ENCODE results near the gene BRD1.
A peak's percentile ranks its signal among the peaks of the same experiment; 100 is the strongest.

Gene BRD1

DNA sequence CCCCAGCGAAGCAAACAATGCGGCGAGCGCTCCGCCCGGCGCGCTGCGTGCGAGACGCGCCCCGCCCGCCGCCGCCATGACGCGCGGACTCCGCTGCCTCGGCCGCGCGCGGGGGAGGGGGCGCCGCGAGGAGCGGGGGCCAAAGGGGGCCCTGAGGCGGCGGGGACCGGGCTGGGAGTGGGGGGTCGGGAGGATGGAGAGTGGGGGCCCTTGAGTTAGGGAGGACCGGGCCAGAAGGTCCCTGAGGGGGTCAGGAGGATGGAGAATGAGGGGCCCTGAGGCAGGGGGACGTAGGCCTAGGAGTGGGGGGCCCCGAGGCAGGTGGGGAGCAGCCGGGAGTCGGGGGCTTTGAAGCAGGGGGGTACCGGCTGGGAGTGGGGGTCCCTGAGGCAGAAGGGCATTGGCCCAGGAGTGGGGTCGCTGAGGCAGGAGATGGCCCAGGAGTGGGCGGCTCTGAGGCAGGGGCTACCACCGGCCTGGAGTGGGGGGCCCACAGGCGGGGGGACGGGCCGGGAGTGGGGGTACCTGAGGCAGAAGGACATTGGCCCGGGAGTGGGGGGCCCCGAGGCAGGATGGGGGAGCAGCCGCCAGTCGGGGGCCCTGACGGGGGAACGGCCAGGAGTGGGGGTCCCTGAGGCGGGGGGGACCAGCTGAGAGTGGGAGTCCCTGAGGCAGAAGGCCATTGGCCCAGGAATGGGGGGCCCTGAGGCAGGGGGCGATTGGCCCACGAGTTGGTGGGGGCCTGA lies at the start of gene BRD1:
TSS of gene BRD1 (minus strand) at position 21 of the 746 bp plus-strand sequence. CDS start 3,556 bp downstream, outside the sequence.
- DNase-seq (ENCODE audit: low read depth), result peak; percentile 56

DNA sequence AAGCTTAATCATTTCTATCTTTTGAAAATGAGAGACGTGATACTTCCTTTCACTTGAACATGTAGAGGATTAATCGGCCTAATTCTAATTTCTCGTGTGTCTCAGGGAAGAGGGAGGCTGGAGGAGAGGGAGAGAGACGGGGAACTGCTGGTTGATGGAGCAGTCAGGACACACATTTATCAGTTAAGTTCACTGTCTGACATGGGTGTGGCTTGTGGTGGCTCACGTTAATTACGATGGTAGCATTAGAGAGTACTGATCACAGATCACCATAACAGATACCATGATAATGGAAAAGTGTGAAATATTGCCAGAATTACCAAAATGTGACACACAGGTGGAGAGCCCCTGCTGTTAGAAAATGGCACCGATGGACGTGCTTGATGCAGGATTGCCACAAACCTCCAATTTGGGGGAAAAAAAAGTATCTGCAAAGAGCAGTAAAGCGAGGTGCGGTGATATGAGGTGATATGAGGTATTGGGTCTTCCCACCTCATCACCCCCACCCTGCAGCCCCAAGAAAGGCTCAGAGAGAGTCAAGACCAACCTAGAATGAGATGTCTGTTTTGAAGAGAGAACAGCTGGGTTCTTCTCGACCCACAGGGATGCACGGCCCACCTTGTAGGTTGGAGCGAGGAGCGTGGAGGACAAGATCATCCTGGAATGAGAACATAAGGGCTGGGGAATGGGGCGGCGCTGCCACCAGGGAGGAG lies 45.7 kb upstream of the BRD1 start:
- no peak for DNase-seq (ENCODE audit: low read depth)

DNA sequence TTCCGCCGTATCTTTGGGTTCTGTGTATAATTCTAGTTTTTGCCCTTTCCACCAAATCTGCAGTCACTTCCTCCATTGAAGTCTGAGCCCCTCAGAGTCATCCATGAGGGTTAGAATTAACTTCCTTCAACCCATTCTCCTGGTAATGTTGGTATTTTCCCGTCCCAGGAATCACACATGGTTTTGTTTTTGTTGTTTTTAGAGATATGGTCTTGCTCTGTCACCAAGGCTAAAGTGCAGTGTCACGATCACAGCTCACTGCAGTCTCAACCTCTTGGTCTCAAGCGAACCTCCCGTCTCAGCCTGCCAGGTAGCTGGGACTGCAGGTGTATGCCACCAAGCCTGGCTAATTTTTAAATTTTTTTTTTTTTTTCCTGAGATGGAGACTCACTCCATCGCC lies 44.7 kb upstream of the BRD1 start:
- DNase-seq (ENCODE audit: low read depth), result no peak

DNA sequence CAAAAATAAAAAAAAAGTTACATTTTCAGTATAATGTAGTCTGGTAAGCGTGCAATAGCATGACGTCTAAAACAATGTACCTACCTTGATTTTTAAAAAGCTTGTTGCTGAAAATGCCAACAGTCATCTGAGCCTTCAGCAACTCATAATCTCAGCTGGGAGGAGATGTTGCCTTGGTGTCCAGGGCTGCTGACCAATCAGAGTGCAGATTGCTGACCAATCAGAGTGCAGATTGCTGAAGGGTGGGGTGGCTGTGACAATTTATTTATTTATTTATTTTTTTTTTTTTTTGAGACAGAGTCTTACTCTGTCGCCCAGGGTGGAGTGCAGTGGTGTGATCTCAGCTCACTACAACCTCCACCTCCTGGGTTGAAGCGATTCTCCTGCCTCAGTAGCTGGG lies 43.8 kb upstream of the BRD1 start:
- DNase-seq (ENCODE audit: low read depth), result no peak

DNA sequence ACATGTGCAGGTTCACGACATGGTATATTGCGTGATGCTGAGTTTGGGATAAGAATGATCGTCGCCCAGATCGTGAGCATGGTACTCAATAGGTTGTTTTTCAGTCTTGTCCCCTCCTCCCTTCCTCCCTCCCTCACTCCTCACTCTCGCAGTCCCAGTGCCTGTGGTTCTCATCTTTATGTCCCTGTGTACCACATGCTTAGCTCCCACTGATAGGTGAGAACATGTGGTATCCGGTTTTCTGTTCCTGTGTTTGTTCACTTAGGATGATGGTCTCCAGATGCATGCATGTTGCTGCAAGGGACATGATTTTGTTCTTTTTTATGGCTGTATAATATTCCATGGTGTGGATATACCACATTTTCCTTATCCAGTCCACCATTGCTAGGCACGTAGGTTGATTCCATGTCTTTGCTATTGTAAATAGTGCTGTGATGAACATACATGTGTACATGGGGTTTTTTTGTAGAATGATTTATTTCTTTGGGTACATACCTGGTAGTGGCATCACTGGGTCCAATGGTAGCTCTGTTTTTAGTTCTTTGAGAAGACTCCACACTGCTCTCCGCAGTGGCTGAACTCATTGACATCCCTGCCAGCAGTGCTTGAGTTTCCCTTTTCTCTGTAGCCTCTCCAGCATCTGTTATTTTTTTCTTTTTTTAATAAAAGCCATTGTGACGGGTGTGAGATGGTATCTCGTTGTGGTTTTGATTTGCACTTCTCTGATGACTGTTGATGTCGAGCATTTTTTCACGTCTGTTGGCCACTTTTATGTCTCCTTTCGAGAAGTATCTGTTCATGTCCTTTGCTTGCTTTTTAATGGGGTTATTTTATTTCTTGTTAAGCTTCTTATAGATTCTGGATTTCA lies 42.4 kb upstream of the BRD1 start:
- DNase-seq (ENCODE audit: low read depth), result no peak

DNA sequence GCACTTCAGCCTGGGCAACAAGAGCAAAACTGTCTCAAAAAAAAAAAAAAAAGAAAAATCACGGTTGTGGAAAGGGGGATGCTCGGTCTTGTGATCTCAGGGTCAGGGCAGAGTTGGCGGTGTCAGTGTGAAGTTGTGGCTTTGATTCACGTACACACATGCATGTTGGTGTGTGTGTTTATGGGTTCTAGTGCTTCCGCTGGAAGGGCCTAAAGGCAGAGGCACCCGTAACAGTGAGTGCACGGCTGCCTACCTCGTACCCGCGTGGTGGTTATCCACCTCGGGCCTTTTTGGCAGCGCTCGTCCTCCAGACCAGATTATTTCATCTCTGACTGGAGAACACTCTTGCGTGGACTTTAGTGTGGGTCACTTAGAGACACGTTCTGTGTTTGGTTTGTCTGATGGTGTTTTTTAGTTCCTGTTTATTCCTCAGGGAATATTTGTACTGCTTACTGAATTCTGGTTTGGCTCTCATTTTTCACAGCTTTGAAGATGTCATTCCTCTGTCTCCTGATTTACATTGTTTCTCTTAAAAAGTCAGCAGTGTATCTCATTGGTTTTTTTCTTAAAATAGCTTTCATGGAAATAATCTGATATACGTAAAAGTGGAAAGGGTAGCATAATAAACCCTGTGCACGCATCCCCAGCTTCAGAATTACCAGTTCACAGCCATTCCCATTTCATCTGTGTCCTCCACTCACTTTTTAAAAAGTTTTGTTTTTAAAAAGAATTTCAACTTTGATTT lies 41.6 kb upstream of the BRD1 start:
- no peak for DNase-seq (ENCODE audit: low read depth)

DNA sequence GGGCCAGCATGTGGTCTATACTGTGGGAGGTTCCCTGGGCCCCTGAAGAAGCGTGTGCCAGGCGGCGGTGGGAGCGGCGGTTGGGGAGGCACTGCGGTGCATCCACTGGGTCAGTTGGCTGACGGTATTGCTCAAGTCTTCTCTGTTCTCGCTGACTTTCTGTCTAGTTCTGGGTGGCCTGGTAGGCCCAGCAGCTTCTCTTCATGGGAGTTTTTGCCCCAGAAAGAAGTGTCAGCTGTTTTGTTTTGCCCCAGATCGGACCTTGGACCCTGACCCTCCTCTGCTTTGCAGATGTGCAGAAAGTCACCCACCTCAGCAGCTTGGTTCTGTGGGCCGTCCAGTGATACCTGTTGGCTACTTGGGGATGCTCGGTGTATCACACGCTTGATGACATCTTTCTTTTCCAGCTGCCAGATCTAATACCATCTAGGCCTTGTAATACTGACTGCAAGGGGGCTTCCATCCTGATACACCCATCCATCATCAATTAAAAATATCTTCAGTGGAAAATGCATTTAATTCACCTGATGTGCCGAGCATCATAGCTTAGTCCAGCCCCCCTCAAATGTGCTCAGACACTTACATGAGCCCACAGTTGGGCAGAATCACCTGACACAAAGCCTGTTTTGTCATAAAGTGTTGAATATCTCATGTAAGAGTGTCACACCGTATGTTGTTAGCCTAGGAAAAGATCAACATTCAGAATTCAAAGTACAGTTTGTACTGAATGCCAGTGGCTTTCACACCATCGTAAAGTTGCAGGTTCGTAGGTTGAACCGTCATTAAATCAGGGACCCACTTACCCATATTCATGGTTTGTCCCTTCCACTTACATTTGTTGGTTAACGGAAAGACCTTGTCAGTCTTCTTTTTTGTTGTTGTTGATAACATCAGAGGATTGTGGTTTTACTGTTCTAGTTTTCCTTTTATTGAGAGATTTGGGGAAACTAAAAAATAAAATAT lies 39.9 kb upstream of the BRD1 start:
- no peak for DNase-seq (ENCODE audit: low read depth)

DNA sequence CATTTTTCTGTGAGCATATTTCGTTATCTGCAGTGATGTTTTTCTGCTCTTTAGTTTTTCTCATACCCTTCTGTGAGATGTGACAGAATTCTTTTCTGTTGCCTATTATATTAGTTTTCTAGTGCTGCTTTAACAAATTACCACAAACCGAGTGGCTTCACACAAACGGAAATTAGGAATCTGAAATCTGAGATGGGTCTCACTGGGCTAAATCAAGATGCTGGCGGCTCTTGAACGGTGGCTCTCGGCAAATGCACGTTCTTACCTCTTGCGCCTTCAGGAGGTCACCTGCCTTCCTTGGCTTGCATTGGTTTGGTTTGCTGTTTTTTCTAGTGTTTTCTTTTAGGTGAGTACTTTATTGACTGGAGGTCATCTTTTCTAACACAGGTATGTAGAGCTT lies 39.0 kb upstream of the BRD1 start:
- no peak for DNase-seq (ENCODE audit: low read depth)

DNA sequence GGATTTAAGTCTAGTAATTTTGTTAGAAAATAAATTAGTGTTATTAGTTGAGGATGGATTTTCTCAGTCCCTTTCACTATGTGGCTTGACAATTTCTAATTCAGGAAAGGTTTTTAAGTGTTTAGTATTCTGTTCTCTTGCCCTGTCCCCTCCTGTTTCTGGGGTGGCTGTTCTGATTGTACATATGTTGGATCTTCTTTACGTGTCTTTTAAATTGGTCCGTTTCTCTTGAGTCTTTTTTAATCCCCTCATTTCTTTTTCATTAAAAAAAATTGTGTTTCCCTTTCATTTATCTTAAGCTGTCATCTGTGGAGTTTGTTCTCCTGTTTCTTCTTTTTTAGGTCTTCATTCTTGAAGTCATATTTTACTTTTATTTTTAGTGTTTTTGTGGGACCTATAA lies 38.5 kb upstream of the BRD1 start:
- DNase-seq (ENCODE audit: low read depth), result no peak

DNA sequence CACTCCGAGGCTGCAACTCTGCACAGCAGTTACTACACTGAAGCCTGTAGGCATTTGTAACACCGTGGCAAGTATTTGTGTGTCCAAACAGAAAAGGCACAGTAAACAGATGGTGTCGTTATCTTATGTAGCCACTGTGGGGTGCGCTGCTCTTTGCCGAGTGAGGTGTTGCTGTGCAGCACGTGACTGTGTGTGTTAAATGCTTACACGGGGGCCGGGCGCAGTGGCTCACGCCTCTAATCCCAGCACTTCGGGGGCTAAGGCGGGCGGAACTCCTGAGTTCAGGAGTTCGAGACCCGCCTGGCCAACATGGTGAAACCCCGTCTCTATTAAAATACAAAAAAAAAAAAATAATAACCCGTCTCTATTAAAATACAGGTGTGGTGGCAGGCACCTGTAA lies 37.5 kb upstream of the BRD1 start:
- no peak for DNase-seq (ENCODE audit: low read depth)

DNA sequence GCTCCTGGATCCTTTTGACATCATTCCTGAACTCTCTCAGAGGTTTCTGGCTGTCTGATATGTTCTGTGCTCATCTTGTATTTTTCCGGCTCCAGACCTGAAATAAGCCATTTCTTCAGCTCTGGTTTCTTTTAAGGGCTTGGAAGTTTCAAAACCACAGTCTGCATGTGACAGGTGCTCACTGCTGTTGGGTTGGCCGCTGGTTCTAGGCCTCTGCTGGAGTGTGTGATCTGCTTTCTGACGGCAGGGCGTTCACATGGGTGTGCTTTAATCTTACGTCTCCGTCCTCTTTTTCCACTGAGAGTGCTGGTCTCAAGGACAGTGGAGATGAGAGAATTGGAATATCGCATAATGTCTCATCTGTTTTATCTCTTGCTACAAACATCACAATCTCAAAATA lies 36.3 kb upstream of the BRD1 start:
- DNase-seq (ENCODE audit: low read depth), result no peak

DNA sequence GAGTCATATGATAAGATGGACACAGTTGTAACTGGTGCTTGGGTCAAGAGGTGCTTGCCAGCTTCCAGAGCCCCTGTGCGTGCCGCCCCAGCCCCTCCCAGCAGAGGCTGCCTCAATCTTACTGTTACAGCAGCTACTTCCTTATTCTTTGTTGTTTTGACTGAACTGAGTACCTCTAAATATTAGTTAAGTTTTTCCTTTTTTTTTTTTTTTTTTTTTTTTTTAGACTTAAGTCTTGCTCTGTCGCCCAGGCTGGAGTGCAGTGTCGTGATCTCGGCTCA lies 34.8 kb upstream of the BRD1 start:
- DNase-seq (ENCODE audit: low read depth), result peak; percentile 23

DNA sequence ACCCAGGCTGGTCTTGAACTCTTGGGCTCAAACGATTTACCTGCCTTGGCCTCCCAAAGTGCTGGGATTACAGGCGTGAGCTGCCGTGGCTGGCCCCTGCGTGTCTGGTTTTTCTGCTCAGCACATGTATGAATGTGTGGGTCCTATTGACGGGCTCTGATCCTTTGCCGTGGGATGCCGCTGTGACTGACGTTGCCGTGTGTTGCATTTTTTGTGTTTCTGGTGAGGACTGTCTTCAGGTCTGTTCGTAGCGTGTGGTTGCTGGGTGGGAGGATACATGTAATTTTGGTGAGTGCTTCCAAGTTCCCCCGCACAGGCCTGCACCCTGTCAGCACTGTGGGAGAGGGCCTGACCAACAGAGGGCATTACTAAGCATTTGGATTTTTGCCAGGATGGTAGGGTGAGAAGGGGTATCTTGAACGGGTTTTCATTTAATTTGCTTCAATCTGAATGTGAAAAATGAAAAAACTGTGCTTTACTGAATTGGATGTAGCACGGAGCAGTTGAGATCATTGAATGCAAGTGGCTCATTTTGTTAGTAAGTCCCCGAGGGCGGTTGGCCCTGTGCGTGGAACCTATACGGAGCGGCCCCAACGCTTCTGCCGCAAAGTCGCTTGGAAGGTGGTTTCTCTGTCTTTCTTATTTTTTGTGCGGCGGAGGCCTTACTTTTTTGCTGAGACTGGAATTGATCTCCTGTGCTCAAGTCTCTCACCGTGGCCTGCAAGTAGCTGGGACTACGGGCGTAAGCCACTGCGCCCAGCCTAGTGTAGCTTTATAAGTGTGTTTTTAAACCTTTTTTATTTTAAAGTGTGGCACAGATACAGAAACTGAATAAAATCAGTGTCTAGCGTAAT lies 34.2 kb upstream of the BRD1 start:
- DNase-seq (ENCODE audit: low read depth), result peak; percentile 26

DNA sequence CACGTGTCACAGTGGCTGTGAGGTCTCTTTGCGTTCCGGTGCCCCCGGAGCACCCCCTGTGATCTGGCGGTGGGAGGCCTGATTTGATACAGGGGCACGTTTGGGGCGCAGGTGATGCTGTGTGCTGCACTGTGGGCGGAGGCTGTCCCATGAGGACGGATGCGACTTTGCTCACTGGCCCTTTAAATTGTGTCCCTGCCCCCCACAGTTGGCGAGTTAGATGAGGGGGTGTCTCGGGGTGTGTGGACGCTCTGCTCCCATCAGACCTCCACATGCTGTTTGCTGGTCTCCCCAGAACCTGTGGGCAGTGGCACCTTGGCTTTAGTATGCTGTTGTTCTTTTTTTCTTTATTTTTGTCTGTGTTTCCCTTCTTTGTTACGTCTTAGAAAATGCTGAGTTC lies 31.2 kb upstream of the BRD1 start:
- DNase-seq (ENCODE audit: low read depth), result no peak

DNA sequence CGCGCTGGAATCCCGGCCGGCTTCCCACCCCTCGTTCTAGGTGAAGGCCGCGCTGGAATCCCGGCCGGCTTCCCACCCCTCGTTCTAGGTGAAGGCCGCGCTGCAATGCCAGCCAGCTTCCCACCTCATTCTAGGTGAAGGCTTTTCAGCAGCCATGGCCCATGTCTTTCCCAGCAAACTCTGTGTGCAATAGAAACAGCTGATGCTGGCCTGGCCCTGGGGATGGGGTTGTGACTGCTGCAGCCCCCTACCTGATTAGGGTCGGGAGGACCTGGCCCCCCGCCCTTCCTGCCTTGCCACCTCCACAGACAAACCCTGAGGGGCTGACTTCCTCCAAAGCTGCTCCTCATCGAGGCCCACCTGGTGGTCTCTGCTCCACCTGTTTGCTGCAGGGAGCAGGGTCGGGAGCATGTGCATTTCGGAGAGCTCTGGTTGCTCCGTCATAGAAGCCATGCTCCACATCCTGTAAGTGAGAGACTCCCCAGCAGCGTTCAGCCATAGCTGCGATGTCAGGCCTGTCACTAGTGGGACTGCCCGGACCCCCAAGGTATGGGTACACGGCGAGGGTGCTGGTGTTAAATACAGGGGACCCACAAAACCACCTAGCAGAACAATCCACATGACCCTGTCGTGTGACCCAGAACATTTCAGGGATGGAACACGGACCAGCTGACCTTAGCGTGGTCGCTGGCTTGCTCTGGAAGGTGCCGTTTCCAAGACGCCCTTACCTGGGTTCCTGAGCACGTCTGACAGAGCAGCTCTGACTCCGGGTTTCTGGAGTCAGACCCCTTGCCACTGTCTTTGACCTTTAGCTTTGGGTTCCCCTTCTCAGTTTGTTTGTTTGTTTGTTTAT lies 29.3 kb upstream of the BRD1 start:
- DNase-seq (ENCODE audit: low read depth), result no peak

DNA sequence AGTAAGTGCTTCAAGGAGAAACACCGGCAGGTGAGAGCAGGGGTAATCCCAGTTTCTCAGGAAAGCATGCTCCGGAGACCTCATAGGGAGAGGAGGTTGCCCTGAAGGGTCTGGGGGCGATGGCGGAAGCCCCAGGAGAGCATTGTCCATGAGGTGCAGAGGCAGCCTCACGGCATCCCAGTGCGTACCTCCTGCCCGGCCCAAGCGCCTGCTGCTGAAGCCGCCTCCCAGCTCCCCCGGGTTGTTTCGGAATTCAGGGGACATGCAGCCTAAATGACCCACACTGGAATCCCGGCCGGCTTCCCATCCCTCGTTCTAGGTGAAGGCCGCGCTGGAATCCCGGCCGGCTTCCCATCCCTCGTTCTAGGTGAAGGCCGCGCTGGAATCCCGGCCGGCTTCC lies 28.7 kb upstream of the BRD1 start:
- no peak for DNase-seq (ENCODE audit: low read depth)

DNA sequence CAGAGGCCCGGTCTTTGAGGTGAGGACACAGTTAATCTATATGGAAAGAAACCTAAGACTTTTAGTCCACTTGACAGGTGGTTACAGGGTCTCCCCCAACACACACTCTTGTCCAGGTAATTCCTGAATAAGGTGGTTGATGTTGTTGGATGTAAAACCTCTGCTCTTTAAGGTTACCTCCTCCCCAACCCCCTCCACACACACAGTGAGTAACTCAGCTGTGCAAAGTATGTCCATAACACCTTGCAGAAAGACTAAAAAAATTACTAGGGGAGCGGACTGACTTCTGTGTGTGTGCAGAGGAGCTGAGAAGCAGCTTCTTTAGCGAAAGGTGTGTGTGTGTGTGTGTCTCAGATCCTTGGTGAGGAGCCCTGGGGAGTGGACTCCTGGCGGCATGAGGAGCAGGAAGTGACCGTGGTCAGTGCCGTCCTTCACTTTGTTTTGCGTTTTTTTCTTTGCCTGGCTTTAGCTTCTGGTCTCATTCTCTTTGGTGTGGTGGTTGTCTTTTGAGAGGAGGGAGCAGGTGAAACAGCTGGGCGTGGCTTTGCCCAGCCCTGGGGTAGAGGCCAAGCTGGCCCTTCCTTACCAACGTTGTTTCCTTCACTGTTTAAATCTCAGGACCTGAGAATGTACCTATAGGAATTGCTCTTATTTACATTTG lies 27.7 kb upstream of the BRD1 start:
- DNase-seq (ENCODE audit: low read depth), result peak; percentile 29

DNA sequence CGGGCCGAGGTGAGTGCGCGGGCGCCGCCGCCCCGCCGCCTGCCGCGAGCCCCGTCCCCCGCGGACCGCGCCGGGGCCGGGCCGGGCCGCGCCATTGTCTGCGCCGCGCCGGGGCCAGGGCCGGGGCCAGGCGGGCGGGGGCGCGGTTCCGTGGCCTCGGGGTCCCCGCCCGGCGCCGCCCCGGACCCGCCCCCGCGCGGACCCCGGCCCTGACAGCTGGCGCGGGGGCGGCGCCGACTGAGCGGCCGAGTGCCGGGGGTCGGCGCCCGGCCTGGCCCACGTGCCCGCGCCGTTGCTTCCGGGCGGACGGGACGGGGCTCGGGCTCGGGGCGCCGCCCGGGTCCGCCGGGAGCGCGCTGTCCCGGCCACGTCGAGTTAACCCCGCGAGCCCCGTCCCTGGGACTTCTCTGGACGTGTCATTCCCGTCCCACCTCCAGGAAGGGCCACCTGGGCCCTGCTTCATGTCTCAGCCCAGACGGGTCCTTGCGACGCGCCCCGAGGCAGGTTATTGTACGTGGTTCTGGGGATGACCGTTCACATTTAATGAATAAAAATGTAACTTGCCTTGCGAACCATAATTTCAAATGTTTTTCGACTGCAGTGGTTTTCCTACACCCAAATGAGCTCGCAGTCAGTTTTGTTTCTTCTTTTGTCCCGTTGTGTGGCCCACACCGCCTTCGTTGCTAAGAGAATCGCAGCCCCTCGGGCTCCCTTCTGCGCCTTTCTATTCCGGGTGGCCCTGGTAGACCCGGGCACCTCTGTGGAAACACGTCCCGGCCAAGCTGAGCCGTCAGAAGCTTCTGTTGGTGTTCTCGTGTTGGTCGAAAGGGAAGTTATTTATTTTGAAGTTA lies 26.5 kb upstream of the BRD1 start:
- peak; percentile 13 for DNase-seq (ENCODE audit: low read depth)
